GM18861 (cell line): ENCODE measurements around the gene VAMP7.
"Not testable (repeated sequence)": the region's sequence is repeated elsewhere in the genome, so short reads cannot be mapped to it uniquely, and the experiment has no call there.

Experiments
- ATAC-seq: cut with Tn5 transposase; IDR thresholded peaks from one replicate; pipeline ENCODE4 v1.9.1; 2021; ENCODE audit not compliant: unreplicated experiment

VAMP7 gene

DNA sequence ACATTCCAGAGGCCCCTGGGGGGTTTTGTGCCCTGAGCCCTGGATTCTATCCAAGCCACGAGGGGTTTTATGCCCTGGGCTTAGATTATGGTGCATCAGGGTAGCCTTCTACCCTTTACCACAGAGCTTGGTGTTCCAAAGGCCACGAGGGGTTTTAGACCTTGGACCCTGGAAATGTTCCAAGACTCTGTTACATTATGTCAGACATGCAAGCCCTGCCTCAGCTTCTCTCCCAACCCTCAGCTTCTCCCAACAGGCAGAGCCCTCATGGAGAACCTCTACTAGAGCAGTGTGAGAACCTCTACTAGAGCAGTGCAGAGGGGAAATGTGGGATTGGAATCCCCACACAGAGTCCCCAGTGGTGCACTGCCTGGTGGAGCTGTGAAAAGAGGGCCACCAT, 105.8 kb downstream of the VAMP7 start:
- not testable (repeated sequence) for ATAC-seq

DNA sequence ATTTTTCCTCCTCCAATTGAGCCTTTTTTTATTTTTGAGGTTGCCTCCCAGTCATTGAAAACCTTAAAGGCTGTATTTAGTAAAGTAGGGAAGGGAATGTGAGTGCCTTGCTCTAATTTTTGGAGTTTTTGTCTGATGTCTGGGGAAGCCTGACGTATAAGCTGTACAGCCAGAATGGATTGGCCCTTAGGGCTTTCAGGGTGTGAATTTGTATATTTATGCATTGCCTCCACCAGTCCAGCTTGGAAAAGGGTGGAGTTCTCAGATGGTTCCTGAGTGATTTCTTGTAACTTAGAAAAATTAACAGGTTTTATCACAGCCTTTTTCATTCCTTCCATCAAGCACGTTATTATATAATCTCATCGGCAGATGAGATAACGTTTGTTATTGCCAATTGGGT, 107.7 kb downstream of the VAMP7 start:
- ATAC-seq = no peak
